Endometrium (tissue), 2 donors: ENCODE results near the gene CYP19A1.

Experiments
- FAIRE-seq: peaks from 2 replicates; lab custom pipeline; 2012; peaks lifted over from hg19 to GRCh38; lab: Jason Lieb, UNC
- donor health status: control.
- donor health status: control.

CYP19A1 gene

GRCh38 chr15:51325167-51325566 is 13.2 kb downstream of the CYP19A1 start:
- no peak for FAIRE-seq

DNA sequence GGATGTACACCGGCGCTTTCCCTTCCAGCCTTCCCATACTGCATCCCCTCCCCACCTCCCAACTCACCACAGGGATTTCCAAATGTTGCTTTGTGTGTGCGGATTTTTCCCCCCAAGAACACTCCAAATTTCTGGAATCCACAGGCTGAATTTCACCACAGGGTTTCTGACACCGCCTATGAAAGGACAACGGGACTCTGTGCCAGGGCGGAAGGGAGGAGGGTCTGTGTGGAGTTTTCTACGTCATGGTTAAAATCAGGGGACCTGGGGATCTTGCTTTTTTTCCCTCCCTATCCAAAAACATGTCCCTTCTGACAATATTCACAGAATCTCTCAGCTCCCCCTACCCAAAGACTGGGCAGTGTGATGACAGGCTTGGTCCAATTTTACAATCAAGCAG is 14.6 kb downstream of the CYP19A1 start:
- FAIRE-seq, result no peak

DNA sequence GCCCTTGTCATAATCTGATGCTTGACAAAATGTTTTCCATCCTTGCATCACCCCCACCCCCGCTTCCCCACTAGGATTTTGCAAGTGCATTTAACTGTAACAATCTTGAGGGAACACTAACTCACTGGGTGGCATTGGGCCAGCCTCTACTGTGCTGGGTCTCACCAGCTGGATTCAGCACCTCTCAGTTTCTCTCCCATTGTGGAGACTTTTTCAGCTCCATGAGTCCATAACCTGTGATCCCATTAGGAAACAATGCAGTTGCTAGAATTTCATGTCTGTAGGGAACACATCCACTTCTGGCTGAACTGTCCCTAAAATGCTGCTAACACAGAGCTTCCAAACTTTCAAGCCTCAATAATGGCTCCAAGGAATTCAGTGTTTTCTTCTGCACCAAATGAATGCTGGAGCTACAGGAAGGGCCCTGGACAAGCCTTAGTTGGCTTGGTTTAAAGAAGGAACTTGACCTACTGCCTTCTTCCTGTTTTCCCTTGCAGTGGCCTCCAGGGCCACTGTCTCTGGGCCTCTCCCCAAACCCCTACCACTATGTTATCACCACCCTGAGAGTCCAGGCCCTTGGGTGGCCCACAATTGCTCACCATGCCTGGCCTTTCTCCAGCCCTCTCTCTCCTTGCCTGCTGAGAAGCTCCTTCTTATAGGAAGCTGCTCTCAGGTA is 15.6 kb downstream of the CYP19A1 start:
- FAIRE-seq, result no peak

GRCh38 chr15:51321316-51321715 is 17.1 kb downstream of the CYP19A1 start:
- FAIRE-seq, result no peak

DNA sequence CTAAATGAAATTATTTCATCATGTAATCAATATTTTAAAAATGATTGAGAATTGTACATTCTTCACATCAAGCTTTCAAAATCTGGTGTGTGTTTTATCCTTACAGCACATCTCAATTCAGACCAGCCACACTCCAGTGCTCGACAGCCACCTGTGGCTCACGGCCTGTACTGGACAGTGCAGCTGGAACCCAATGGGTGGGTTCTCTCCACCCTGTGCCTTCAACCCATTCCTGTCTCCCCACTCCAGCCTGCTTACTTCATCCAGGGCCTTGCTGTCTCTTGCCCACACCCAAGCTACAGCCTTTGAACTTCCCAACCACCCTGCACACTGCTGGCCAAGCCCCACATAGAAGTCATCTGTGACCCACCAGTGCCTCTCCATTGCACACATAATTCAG is 17.6 kb downstream of the CYP19A1 start:
- FAIRE-seq, result no peak

GRCh38 chr15:51319539-51319938 is 18.9 kb downstream of the CYP19A1 start:
- FAIRE-seq, result no peak

DNA sequence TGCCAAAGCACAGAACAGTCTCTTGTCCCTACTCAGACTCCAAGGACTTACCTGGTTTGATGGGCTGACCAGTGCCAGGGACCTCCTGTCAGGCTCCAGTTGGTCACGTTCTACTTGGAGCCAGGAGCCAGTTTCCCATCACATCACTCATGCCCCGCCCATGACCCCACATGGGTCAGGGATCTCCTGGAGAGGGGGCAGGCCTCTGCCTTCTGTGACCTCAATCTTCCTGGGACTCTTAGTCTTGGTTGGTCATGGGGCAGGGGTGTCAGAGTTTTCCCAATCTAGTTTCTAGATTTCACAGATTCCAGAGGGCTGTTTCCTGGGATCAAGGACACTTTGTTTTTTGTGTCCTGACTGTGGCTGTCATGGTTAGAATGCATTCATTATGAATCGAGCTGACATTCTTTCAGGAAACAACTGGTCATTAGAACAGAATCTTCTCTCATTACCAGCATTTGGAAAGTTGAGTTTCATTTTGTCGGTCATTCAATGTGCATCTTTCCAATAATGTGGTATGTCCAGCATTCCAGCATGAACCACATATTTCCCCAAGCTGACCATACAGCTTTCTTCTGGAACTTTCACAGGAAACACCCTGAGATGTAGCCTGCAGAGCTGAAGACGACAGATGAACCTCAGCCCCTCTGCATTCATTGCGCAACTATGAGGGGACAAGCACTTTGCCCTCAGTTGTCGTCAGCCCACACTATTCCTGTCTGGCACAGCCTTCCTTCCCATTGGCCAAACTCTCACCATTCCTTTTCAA is 19.8 kb downstream of the CYP19A1 start:
- FAIRE-seq, result no peak

GRCh38 chr15:51316636-51317035 is 21.8 kb downstream of the CYP19A1 start:
- no peak for FAIRE-seq

- no peak for FAIRE-seq
Measured at GRCh38 chr15:51315726-51316125, 22.7 kb downstream of the CYP19A1 start.

- no peak for FAIRE-seq
Measured at GRCh38 chr15:51314391-51315337, 23.7 kb downstream of the CYP19A1 start.

DNA sequence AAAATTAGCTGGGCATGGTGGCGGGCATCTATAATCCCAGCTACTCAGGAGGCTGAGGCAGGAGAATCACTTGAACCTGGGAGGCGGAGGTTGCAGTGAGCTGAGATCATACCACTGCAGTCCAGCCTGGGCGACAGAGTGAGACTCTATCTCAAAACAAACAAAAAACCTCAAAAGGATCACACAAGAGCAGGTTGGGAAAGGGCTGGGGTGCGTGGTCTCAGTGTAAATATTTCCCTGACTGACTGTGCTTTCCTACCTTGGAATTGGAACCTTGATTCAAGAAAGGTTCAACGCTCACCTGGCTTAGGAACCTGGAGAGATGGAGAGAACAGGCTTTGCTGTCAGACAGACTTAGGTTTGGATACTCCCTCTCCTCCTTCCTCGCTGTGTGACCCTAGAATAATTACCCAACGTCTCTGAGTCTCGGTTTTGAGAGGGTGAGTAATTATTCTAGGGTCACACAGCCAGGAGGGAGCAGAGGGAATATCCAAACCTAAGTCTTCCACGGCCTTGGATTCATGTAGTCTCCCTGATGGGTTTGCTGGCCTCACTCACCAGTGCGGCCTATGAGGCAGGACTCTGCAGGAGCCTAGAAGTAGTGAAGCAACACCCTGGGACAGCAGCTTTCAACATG is 24.6 kb downstream of the CYP19A1 start:
- FAIRE-seq, result no peak

DNA sequence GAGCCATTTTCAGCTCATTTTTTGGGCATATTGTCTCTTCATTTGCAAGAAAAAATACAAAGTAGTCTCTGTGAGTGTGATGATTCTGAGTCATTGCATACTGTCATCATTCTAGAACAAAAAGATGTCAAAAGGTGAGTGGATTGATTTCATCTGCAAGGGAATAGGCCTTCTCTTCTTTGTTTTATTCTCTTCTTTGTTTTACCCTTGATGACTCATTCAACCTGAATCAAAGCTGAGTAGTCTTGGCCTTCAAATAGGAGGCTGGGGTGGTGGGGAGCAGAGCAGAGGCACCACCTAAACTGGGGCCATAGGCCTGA is 25.4 kb downstream of the CYP19A1 start:
- FAIRE-seq, result no peak

- FAIRE-seq, result no peak
Measured at GRCh38 chr15:51312166-51313073, 26.0 kb downstream of the CYP19A1 start.

- no peak for FAIRE-seq
Measured at GRCh38 chr15:51311510-51311909, 26.9 kb downstream of the CYP19A1 start.

DNA sequence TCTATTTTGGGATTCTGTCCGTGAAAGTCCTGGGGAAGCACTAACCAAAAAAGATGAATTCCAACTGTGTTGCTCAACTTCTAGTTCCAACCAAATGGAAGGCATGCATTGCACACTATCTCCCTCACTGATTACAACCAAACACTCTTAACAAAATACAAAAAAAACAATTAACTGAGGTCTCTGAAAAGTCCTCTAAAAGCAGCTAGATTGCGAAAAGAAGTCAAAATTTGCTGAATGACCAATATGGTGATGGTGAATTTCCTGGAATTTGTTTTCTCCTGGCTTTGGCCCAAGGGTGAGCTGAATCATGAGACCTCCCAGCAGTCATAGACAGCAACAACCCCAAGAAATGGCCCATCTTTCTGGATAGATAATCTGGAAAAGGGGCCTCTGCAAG is 28.3 kb downstream of the CYP19A1 start:
- no peak for FAIRE-seq

DNA sequence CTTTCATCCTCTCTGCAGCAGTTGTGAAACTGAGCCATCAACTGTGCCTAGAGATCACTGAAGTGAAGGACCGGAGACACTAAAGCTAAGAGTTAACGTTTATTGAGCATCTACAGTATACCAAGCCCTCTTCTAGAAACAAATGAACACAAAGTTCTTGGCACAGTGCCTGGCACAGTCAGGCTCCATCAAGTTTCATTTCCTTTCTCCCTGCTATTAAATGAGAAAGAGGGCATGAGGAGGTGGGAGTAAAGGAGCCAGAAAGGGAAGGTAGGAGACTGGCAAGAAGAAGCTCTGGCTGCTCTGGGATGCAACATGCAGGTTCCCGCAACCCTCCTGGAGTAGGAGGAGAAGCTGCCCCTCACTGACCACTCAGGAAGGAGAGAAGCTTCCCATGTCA is 30.6 kb downstream of the CYP19A1 start:
- no peak for FAIRE-seq

- FAIRE-seq, result no peak
Measured at GRCh38 chr15:51307325-51307724, 31.1 kb downstream of the CYP19A1 start.

GRCh38 chr15:51303462-51303980 is 34.9 kb downstream of the CYP19A1 start:
- no peak for FAIRE-seq

DNA sequence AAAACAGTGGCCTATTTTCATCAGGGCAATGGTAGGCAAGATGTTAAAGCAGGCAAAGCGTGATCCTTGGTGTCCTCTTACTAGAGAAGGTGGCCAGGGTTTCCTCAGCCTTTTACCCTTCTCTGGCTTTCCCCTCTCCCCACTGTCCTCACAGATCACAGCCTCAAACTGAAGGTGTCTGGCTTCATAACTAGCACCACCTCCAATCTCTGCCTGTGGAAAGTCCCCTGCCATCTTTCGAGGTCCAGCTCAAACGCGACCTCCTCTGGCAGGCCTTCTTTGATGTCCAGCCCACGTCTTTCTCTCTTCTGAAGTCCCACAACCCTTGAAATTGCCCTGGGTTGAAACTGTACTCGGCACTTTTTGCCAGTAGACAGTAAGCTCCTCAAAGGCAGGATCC is 35.9 kb downstream of the CYP19A1 start:
- no peak for FAIRE-seq

DNA sequence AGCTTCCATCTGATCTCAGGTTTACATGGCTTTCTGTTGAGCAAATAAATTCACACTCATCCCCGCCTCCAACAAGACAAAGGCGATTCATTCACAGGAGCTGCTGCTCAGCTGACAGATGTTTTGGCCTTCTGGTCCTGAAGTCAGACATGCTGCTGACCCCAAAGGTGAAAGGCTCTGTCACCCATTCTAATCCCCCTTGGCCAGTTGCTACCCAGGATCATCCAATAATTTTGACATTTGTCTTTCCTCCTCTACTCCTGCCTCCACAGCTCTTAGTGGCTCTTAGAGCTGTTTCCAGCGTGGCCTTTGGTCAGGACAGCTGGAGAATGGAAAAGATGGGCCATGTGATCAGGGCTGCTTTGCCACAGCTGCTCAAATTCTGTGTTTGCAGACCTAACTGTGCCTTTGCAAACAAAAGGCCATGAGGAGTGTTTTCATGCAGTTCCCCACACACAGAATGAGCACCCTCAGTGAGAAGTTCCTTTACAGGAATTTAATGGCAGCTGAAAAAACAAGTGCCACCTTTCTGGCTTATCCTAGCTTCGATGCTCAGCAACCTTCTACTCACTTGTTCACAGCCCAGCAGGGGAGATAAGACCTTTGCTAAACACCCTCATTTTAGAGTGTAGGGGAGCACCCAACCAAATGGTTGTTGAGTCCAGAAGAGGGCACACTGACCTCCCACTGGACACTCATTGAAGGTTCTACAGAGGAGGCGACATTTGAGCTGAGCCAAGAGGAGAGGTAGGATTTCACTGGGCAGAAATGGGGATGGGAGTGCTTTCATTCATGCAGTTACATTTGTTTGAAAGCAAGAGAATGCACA is 39.0 kb downstream of the CYP19A1 start:
- FAIRE-seq, result no peak
